H9 (cell line): ENCODE results near the gene FAS. TPM values are rescaled to one million over a fixed set of nuclear protein-coding genes. Genes with fewer than 3 reads are reported as not detected.

Experiments
- DNase-seq: peaks from one replicate; pipeline ENCODE4 v3.0.0-alpha.2; 2017
- H2AFZ ChIP-seq: one replicate; pipeline ENCODE4 v1.6.1; 2013; ENCODE audit warnings: mild to moderate bottlenecking, low read length, control low read depth, moderate library complexity
- H2AK5ac ChIP-seq: 2 replicates; pipeline ENCODE4 v1.6.1; 2013; ENCODE audit warnings: low read length, control low read depth, mixed read lengths; ENCODE audit not compliant: insufficient read length
- H2BK120ac ChIP-seq: one replicate; pipeline ENCODE4 v1.6.1; 2013; ENCODE audit warnings: low read depth, mild to moderate bottlenecking, low read length, control low read depth, inconsistent platforms; ENCODE audit not compliant: poor library complexity, severe bottlenecking
- H2BK12ac ChIP-seq: 2 replicates; pipeline ENCODE4 v1.6.1; 2013; ENCODE audit warnings: low read length, control low read depth, mixed read lengths, low read depth; ENCODE audit not compliant: insufficient read length
- H2BK15ac ChIP-seq: 2 replicates; pipeline ENCODE4 v1.6.1; 2013; ENCODE audit warnings: low read depth, low read length, control low read depth
- H2BK20ac ChIP-seq: one replicate; pipeline ENCODE4 v1.6.1; 2013; ENCODE audit warnings: low read depth, mild to moderate bottlenecking, low read length, control low read depth, inconsistent platforms; ENCODE audit not compliant: poor library complexity, severe bottlenecking
- H2BK5ac ChIP-seq: 2 replicates; pipeline ENCODE4 v1.6.1; 2013; ENCODE audit warnings: low read length, control low read depth, mixed read lengths; ENCODE audit not compliant: insufficient read length
- H3K14ac ChIP-seq: 2 replicates; pipeline ENCODE4 v1.6.1; 2013; ENCODE audit warnings: low read length, control low read depth; ENCODE audit not compliant: insufficient read depth
- H3K18ac ChIP-seq: 2 replicates; pipeline ENCODE4 v1.6.1; 2013; ENCODE audit warnings: low read depth, mild to moderate bottlenecking, mixed read lengths, low read length, control low read depth; ENCODE audit not compliant: insufficient read length
- H3K23ac ChIP-seq: 2 replicates; pipeline ENCODE4 v1.6.1; 2013; ENCODE audit warnings: low read length, control low read depth, mixed read lengths, low read depth; ENCODE audit not compliant: insufficient read length
- H3K23me2 ChIP-seq: 2 replicates; pipeline ENCODE4 v1.6.1; 2013; ENCODE audit warnings: low read depth, mild to moderate bottlenecking, mixed read lengths, low read length, control low read depth; ENCODE audit not compliant: insufficient read length, poor library complexity, severe bottlenecking
- H3K27ac ChIP-seq: 2 replicates; pipeline ENCODE4 v1.5.1; 2013; ENCODE audit warnings: low read length, control low read depth, mixed read lengths, low read depth; ENCODE audit not compliant: insufficient read length
- H3K27me3 ChIP-seq: 2 replicates; pipeline ENCODE4 v1.6.1; 2013; ENCODE audit warnings: low read length, control low read depth, inconsistent platforms; ENCODE audit not compliant: insufficient read depth
- H3K4ac ChIP-seq: 2 replicates; pipeline ENCODE4 v1.6.1; 2013; ENCODE audit warnings: low read depth, mild to moderate bottlenecking, control low read depth, inconsistent platforms, low read length, moderate library complexity
- H3K4me1 ChIP-seq: 2 replicates; pipeline ENCODE4 v1.6.1; 2013; ENCODE audit warnings: low read length, control low read depth, inconsistent platforms; ENCODE audit not compliant: insufficient read depth
- H3K4me2 ChIP-seq: 2 replicates; pipeline ENCODE4 v1.6.1; 2013; ENCODE audit warnings: low read length, control low read depth, mixed read lengths; ENCODE audit not compliant: insufficient read length, insufficient read depth
- H3K56ac ChIP-seq: 2 replicates; pipeline ENCODE4 v1.6.1; 2013; ENCODE audit warnings: low read depth, mild to moderate bottlenecking, mixed read lengths, low read length, control low read depth; ENCODE audit not compliant: insufficient read length
- H3K79me1 ChIP-seq: 2 replicates; pipeline ENCODE4 v1.6.1; 2013; ENCODE audit warnings: low read depth, mild to moderate bottlenecking, moderate library complexity, low read length, control low read depth, inconsistent platforms; ENCODE audit not compliant: insufficient read depth, poor library complexity, severe bottlenecking
- H3K79me2 ChIP-seq: 2 replicates; pipeline ENCODE4 v1.6.1; 2013; ENCODE audit warnings: low read length, control low read depth, inconsistent platforms; ENCODE audit not compliant: insufficient read depth
- H3K9ac ChIP-seq: 2 replicates; pipeline ENCODE4 v1.6.1; 2013; ENCODE audit warnings: low read length, control low read depth, mixed read lengths; ENCODE audit not compliant: insufficient read length; ENCODE audit errors: extremely low read depth
- H3K9me3 ChIP-seq: one replicate; pipeline ENCODE4 v1.6.1; 2013; ENCODE audit warnings: low read depth, low read length, inconsistent platforms; ENCODE audit not compliant: control insufficient read depth
- H3T11ph ChIP-seq: one replicate; pipeline ENCODE4 v1.6.1; 2013; ENCODE audit warnings: mild to moderate bottlenecking, low read length, control low read depth, inconsistent platforms
- H4K20me1 ChIP-seq: one replicate; pipeline ENCODE4 v1.6.1; 2013; ENCODE audit not compliant: control insufficient read depth, insufficient read length, insufficient read depth
- H4K5ac ChIP-seq: 2 replicates; pipeline ENCODE4 v1.6.1; 2013; ENCODE audit warnings: low read depth, mild to moderate bottlenecking, mixed read lengths, low read length, control low read depth; ENCODE audit not compliant: insufficient read length
- H4K8ac ChIP-seq: replicated peaks from 2 replicates; pipeline ENCODE4 v1.6.1; 2013; ENCODE audit warnings: low read length, control low read depth, mixed read lengths, low read depth; ENCODE audit not compliant: insufficient read length
- H4K91ac ChIP-seq: 2 replicates; pipeline ENCODE4 v1.6.1; 2013; ENCODE audit warnings: low read depth, mild to moderate bottlenecking, moderate library complexity, mixed read lengths, low read length, control low read depth; ENCODE audit not compliant: insufficient read length
- H3K27ac Mint-ChIP-seq, 3 experiments: 2 replicates in 2 of 3; 3 replicates in 1 of 3; pipeline ENCODE4 v1.8.0; 2020 to 2021; ENCODE audit warnings: mixed read lengths in 3 of 3, mild to moderate bottlenecking in 1 of 3, moderate library complexity in 1 of 3
- H3K27me3 Mint-ChIP-seq: 2 replicates; pipeline ENCODE4 v1.8.0; 2021; ENCODE audit warnings: low read depth, mild to moderate bottlenecking, moderate library complexity, mixed read lengths
- H3K36me3 Mint-ChIP-seq, 3 experiments: 2 replicates in 2 of 3; 3 replicates in 1 of 3; pipeline ENCODE4 v1.8.0; 2020 to 2021; ENCODE audit warnings: low read depth in 3 of 3, mixed read lengths in 3 of 3; ENCODE audit not compliant: insufficient read depth in 1 of 3
- H3K4me1 Mint-ChIP-seq, 2 experiments: 2 replicates each; pipeline ENCODE4 v1.8.0; 2020; ENCODE audit warnings: mixed read lengths in 2 of 2
- H3K4me3 Mint-ChIP-seq, 2 experiments: 2 replicates in 1 of 2; 3 replicates in 1 of 2; pipeline ENCODE4 v1.8.0; 2020 to 2021; ENCODE audit warnings: mild to moderate bottlenecking in 2 of 2, mixed read lengths in 2 of 2, moderate library complexity in 1 of 2
- H3K9me3 Mint-ChIP-seq, 2 experiments: 2 replicates in 1 of 2; 3 replicates in 1 of 2; pipeline ENCODE4 v1.8.0; 2020; ENCODE audit warnings: mild to moderate bottlenecking in 2 of 2, mixed read lengths in 2 of 2, moderate library complexity in 1 of 2
- CTCF ChIP-seq: fragments of 200-600 bp; sonication (generic); conservative IDR thresholded peaks from 3 replicates; pipeline ENCODE4 v1.8.0; 2021; ENCODE audit warnings: antibody characterized with exemption, mild to moderate bottlenecking
- WGBS: extraction: QIAGEN DNeasy Blood & Tissue Kit; methylation state at CpG from one replicate; pipeline ENCODE4 v1.1.7; 2013; ENCODE audit warnings: missing lambda C conversion rate, low lambda C conversion rate, mixed read lengths; ENCODE audit not compliant: insufficient read length; ENCODE audit errors: extremely low coverage; 5-methylcytosine and 5-hydroxymethylcytosine counted together
- total RNA-seq: library from RNA; stranded (reverse); gene quantifications from 2 replicates; pipeline ENCODE4 v1.2.1, GENCODE V29; 2021

The FAS gene
- total RNA-seq, 1 experiment from 2014 or later = 3.0 TPM

GRCh38 chr10:88960802-88961201 lies 29.8 kb upstream of the FAS start:
- H3K27ac Mint-ChIP-seq = no peak overlapping the region
- H3K23me2 ChIP-seq = no peaks in the 10 kb centered on the region
- H3K4ac ChIP-seq = no peak overlapping the region
- H3K4me2 ChIP-seq = no peak overlapping the region
- H4K5ac ChIP-seq = no peak overlapping the region
- no peak overlapping the region for H3T11ph ChIP-seq
- no peaks in the 10 kb centered on the region for H3K4me1 ChIP-seq
- H3K9me3 ChIP-seq = no peaks in the 10 kb centered on the region
- H3K23ac ChIP-seq = no peak overlapping the region
- H3K36me3 Mint-ChIP-seq = no peaks in the 10 kb centered on the region
- no peak overlapping the region for H3K56ac ChIP-seq
- no CpG with 5 or more reads among the region's 1 CpG for WGBS
- no peak overlapping the region for H4K8ac ChIP-seq
- H2BK20ac ChIP-seq = no peak overlapping the region
- no peak overlapping the region for H2BK5ac ChIP-seq
- no peak overlapping the region for H3K14ac ChIP-seq
- H3K27ac ChIP-seq = no peak overlapping the region
- no peaks in the 10 kb centered on the region for H3K79me1 ChIP-seq
- H4K91ac ChIP-seq = no peak overlapping the region
- no peaks in the 10 kb centered on the region for H4K20me1 ChIP-seq
- H2AK5ac ChIP-seq = no peak overlapping the region
- H3K79me2 ChIP-seq = no peaks in the 10 kb centered on the region
- H3K4me3 Mint-ChIP-seq = no peak overlapping the region
- H3K4me1 Mint-ChIP-seq = peaks cover 0 to 5% of the 10 kb centered on the region in 2 experiments; a peak in 2 of 4 replicates
- no peak overlapping the region for H2AFZ ChIP-seq
- no peak overlapping the region for H2BK120ac ChIP-seq
- TF ChIP-seq CTCF = no peak
- H3K9me3 Mint-ChIP-seq = no peaks in the 10 kb centered on the region
- no peak overlapping the region for H2BK15ac ChIP-seq
- H3K18ac ChIP-seq = no peak overlapping the region
- no peak overlapping the region for H3K9ac ChIP-seq
- no peaks in the 10 kb centered on the region for H3K27me3 ChIP-seq
- DNase-seq = no peak
- no peaks in the 10 kb centered on the region for H3K27me3 Mint-ChIP-seq
- H2BK12ac ChIP-seq = no peak overlapping the region
